SK-N-SH treated with all-trans-retinoic acid at 6 μM for 48 hours (cell line): ENCODE measurements around the gene SLK.
A peak's percentile ranks its signal among the peaks of the same experiment; 100 is the strongest.

Experiments
- ATAC-seq: fragments of 200-7000 bp; cut with Tn5 transposase; 3 replicates; pipeline ENCODE4 v1.9.1; 2020; ENCODE audit warnings: mild to moderate bottlenecking, moderate library complexity
- ARNTL ChIP-seq: fragments of 450-650 bp; formaldehyde crosslinking; IDR thresholded peaks from 2 replicates; pipeline ENCODE4 v1.5.0; 2020; ENCODE audit warnings: low read depth, mild to moderate bottlenecking, moderate library complexity, borderline replicate concordance
- BACH2 ChIP-seq: fragments of 250-450 bp; sonication (Bioruptor Pico); IDR thresholded peaks from 2 replicates; pipeline ENCODE4 v1.9.0; 2021; ENCODE audit warnings: mild to moderate bottlenecking, borderline replicate concordance
- CSDC2 ChIP-seq: fragments of 250-450 bp; sonication (Bioruptor Pico); IDR thresholded peaks from 2 replicates; pipeline ENCODE4 v1.5.0; 2020; ENCODE audit warnings: mild to moderate bottlenecking, moderate library complexity
- ESRRG ChIP-seq: fragments of 250-450 bp; sonication (Bioruptor Pico); IDR thresholded peaks from 2 replicates; pipeline ENCODE4 v1.6.1; 2021; ENCODE audit warnings: mild to moderate bottlenecking
- GLIS3 ChIP-seq: fragments of 250-450 bp; sonication (Bioruptor Pico); IDR thresholded peaks from 2 replicates; pipeline ENCODE4 v1.5.0; 2020; ENCODE audit warnings: mild to moderate bottlenecking, moderate library complexity
- ISL1 ChIP-seq: fragments of 250-450 bp; sonication (Bioruptor Pico); IDR thresholded peaks from 2 replicates; pipeline ENCODE4 v2.1.2; 2022; ENCODE audit warnings: mild to moderate bottlenecking, moderate library complexity
- OSR1 ChIP-seq: fragments of 250-450 bp; sonication (Bioruptor Pico); IDR thresholded peaks from 2 replicates; pipeline ENCODE4 v1.8.0; 2022; ENCODE audit warnings: moderate library complexity, mild to moderate bottlenecking, inconsistent platforms
- PPARA ChIP-seq: fragments of 250-450 bp; sonication (Bioruptor Pico); IDR thresholded peaks from 2 replicates; pipeline ENCODE4 v1.5.0; 2020; ENCODE audit warnings: mild to moderate bottlenecking, borderline replicate concordance
- RARB ChIP-seq: fragments of 250-450 bp; sonication (Bioruptor Pico); IDR thresholded peaks from 2 replicates; pipeline ENCODE4 v1.8.0; 2021; ENCODE audit warnings: mild to moderate bottlenecking, moderate library complexity
- SNAI2 ChIP-seq: fragments of 250-450 bp; sonication (Bioruptor Pico); IDR thresholded peaks from 2 replicates; pipeline ENCODE4 v1.5.0; 2020; ENCODE audit warnings: mild to moderate bottlenecking, moderate library complexity
- TCF4 ChIP-seq: fragments of 250-450 bp; sonication (Bioruptor Pico); IDR thresholded peaks from 2 replicates; pipeline ENCODE4 v1.8.0; 2021; ENCODE audit warnings: mild to moderate bottlenecking, moderate library complexity, borderline replicate concordance
- TOX ChIP-seq: fragments of 250-450 bp; sonication (Bioruptor Pico); IDR thresholded peaks from 2 replicates; pipeline ENCODE4 v1.8.0; 2021; ENCODE audit warnings: mild to moderate bottlenecking, moderate library complexity, borderline replicate concordance
- ZFP3 ChIP-seq: fragments of 250-450 bp; sonication (Bioruptor Pico); IDR thresholded peaks from 2 replicates; pipeline ENCODE4 v1.5.0; 2020; ENCODE audit warnings: mild to moderate bottlenecking, moderate library complexity
- ZFP30 ChIP-seq: fragments of 450-650 bp; formaldehyde crosslinking; IDR thresholded peaks from 2 replicates; pipeline ENCODE4 v1.5.0; 2022; ENCODE audit warnings: mild to moderate bottlenecking, moderate library complexity
- ZNF565 ChIP-seq: fragments of 450-650 bp; formaldehyde crosslinking; conservative IDR thresholded peaks from 2 replicates; pipeline ENCODE4 v1.5.0; 2020; ENCODE audit warnings: low read depth, mild to moderate bottlenecking, moderate library complexity
- ZNF70 ChIP-seq: fragments of 450-650 bp; formaldehyde crosslinking; IDR thresholded peaks from 2 replicates; pipeline ENCODE4 v1.5.0; 2020; ENCODE audit warnings: mild to moderate bottlenecking, moderate library complexity
- ZNF8 ChIP-seq: fragments of 450-650 bp; formaldehyde crosslinking; IDR thresholded peaks from 2 replicates; pipeline ENCODE4 v1.5.0; 2020; ENCODE audit warnings: mild to moderate bottlenecking, moderate library complexity
- TF ChIP-seq, protein P1 (sequence below): fragments of 250-450 bp; sonication (Bioruptor Pico); IDR thresholded peaks from 2 replicates; pipeline ENCODE4 v1.8.0; 2021; ENCODE audit warnings: low read depth, mild to moderate bottlenecking, moderate library complexity, borderline replicate concordance
- TF ChIP-seq, protein P2 (sequence below): fragments of 250-450 bp; sonication (Bioruptor Pico); IDR thresholded peaks from 2 replicates; pipeline ENCODE4 v1.5.1; 2021; ENCODE audit warnings: mild to moderate bottlenecking, moderate library complexity
- TF ChIP-seq, protein P3 (sequence below): fragments of 250-450 bp; sonication (Bioruptor Pico); IDR thresholded peaks from 2 replicates; pipeline ENCODE4 v1.8.0; 2020; ENCODE audit warnings: mild to moderate bottlenecking, moderate library complexity, borderline replicate concordance
- TF ChIP-seq, protein P4 (sequence below): fragments of 250-450 bp; sonication (Bioruptor Pico); IDR thresholded peaks from 2 replicates; pipeline ENCODE4 v1.5.1; 2020; ENCODE audit warnings: low read depth, mild to moderate bottlenecking, moderate library complexity

SLK gene

DNA sequence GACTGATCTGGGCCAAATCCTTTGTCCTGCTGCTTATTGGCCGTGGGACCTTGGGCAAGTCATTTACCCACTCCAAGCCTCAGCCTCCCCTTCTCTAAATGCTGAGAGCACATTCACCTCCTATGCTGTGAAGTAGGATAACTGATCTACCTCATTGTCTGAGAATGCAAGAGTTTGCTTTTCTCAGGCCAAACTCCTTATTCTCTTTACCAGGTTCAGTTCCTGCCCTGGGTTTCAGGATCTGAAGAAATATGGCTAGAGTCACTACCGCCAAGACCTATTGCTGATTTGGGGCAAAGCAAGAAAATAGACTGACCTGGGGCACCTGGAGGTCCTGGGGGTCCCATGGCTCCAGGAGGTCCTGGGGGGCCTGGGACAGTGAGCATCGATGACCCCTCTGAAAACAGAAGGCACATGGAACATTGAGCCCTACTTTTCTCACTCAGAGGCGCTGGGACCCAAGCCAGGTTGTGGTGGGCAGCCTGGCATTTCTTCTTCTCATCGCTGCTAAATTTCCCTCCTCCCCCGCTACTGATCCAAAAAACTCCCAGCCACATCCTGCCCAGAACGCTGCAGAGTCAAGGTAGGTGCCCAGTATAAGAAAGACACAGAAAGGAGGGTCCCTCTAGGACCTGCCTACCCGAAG, 76.4 kb downstream of the SLK start:
- no peak for ATAC-seq
- TF ChIP-seq ZFP30: no peak
- no peak for TF ChIP-seq BACH2 (CRISPR knock-in tag)
- TF ChIP-seq ZNF8 (CRISPR knock-in tag): no peak
- no peak for TF ChIP-seq GLIS3
- no peak for TF ChIP-seq OSR1 (CRISPR knock-in tag)
- TF ChIP-seq ISL1 (CRISPR knock-in tag): no peak
- TF ChIP-seq, protein P1, sequence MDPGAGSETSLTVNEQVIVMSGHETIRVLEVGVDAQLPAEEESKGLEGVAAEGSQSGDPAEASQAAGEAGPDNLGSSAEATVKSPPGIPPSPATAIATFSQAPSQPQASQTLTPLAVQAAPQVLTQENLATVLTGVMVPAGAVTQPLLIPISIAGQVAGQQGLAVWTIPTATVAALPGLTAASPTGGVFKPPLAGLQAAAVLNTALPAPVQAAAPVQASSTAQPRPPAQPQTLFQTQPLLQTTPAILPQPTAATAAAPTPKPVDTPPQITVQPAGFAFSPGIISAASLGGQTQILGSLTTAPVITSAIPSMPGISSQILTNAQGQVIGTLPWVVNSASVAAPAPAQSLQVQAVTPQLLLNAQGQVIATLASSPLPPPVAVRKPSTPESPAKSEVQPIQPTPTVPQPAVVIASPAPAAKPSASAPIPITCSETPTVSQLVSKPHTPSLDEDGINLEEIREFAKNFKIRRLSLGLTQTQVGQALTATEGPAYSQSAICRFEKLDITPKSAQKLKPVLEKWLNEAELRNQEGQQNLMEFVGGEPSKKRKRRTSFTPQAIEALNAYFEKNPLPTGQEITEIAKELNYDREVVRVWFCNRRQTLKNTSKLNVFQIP (CRISPR knock-in tag): no peak
- TF ChIP-seq SNAI2 (CRISPR knock-in tag): no peak

DNA sequence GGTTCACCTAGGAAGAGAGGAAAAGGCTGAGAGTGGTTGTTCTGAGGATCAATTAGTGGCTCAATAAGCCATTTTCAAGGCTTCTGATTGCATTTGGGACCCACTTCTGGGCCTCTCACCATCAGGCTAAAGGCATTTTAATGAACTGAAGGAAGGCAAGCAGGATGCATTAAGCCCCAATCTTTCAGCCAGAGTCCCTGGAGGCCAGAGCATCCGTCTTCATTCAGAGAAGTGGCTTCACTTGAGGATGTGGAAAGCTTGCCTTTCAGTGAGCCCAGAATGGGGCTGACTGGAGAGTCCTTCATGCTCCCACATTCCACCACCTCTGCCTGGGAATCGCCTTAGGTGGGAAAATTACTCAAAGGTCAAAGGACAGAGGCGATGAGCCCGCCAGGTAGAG, 76.9 kb downstream of the SLK start:
- TF ChIP-seq, protein P2, sequence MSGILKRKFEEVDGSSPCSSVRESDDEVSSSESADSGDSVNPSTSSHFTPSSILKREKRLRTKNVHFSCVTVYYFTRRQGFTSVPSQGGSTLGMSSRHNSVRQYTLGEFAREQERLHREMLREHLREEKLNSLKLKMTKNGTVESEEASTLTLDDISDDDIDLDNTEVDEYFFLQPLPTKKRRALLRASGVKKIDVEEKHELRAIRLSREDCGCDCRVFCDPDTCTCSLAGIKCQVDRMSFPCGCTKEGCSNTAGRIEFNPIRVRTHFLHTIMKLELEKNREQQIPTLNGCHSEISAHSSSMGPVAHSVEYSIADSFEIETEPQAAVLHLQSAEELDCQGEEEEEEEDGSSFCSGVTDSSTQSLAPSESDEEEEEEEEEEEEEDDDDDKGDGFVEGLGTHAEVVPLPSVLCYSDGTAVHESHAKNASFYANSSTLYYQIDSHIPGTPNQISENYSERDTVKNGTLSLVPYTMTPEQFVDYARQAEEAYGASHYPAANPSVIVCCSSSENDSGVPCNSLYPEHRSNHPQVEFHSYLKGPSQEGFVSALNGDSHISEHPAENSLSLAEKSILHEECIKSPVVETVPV: no peak
- TF ChIP-seq ZFP3 (CRISPR knock-in tag) (no peak), RARB (CRISPR knock-in tag) (no peak), ARNTL (CRISPR knock-in tag) (no peak), ZNF8 (CRISPR knock-in tag) (no peak), ZNF70 (CRISPR knock-in tag) (no peak)
- TF ChIP-seq, protein P1 (CRISPR knock-in tag): no peak

DNA sequence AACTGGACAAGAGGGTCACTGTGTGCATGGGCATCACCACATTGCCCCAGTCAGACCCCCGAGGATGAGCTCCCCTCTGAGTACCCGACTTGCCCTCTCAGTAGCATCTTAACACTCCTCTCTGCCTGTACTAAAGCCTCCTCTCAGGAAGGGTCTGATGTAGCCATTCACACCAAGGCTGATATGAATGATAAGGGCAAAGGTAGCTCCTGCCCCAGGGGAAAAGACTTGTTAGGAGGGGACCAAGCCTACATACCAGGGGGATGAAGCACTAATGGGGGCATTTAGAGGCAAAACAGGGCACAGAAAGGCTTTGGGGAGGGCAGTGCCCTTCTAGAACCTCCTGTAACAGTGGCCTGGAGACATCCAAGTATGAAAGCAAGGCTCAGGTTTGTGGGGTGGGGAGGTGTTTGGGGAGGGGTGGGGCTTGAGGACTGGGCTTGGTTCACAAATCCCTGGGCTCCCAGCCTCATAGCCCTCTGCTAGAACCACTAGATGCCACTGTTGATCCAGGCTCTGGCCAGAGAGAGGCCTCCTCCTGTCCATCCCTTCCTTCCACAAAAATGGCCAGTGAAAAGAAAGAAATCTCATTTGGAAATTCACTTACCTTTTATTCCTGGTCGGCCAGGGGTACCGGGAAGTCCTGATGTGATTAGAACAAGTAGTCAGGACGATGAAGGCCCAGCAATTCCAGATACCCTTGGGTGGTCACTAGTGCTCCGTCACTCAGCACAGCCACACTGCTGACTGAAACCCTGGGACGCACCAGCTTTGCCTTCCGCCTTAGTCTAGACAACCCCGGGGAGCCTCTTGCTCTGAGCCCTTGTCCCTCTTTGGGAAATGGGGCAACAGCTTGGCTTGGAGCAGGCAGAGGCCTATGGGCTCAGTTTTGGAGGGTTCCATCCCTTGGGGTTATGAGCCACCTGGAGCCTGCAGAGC, 78.5 kb downstream of the SLK start:
- TF ChIP-seq BACH2 (CRISPR knock-in tag): no peak
- ATAC-seq: peak; percentile 96

More for the DNA sequence above, 76.9 kb downstream of the SLK start:
- no peak for ATAC-seq

DNA sequence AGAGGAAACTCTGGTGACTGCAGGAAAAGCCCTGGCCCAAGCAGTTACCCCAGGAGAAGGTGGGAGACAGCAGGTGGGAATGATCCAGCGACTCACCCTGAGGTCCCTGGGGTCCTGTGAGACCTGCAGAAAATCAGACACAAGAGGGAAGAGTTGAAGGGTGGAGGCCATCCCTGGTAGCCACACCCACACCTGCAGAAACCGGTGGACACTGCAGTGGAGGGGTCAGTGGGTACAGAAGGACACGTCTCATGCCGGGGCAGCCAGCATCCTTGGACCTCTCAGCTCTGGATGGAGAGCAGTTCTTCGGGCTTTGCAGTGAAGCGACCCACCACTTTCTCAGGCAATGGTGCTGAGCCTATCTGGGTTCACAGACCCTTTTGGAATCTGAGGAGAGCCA, 79.7 kb downstream of the SLK start:
- TF ChIP-seq TCF4 (CRISPR knock-in tag) (no peak), GLIS3 (no peak), PPARA (CRISPR knock-in tag) (no peak), OSR1 (CRISPR knock-in tag) (no peak), TOX (CRISPR knock-in tag) (no peak), CSDC2 (CRISPR knock-in tag) (no peak), ZNF565 (CRISPR knock-in tag) (no peak), RARB (CRISPR knock-in tag) (no peak), ESRRG (CRISPR knock-in tag) (no peak), ZNF8 (CRISPR knock-in tag) (no peak), ZNF70 (CRISPR knock-in tag) (no peak)
- TF ChIP-seq, protein P3, sequence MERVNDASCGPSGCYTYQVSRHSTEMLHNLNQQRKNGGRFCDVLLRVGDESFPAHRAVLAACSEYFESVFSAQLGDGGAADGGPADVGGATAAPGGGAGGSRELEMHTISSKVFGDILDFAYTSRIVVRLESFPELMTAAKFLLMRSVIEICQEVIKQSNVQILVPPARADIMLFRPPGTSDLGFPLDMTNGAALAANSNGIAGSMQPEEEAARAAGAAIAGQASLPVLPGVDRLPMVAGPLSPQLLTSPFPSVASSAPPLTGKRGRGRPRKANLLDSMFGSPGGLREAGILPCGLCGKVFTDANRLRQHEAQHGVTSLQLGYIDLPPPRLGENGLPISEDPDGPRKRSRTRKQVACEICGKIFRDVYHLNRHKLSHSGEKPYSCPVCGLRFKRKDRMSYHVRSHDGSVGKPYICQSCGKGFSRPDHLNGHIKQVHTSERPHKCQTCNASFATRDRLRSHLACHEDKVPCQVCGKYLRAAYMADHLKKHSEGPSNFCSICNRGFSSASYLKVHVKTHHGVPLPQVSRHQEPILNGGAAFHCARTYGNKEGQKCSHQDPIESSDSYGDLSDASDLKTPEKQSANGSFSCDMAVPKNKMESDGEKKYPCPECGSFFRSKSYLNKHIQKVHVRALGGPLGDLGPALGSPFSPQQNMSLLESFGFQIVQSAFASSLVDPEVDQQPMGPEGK (CRISPR knock-in tag): no peak
- TF ChIP-seq, protein P4, sequence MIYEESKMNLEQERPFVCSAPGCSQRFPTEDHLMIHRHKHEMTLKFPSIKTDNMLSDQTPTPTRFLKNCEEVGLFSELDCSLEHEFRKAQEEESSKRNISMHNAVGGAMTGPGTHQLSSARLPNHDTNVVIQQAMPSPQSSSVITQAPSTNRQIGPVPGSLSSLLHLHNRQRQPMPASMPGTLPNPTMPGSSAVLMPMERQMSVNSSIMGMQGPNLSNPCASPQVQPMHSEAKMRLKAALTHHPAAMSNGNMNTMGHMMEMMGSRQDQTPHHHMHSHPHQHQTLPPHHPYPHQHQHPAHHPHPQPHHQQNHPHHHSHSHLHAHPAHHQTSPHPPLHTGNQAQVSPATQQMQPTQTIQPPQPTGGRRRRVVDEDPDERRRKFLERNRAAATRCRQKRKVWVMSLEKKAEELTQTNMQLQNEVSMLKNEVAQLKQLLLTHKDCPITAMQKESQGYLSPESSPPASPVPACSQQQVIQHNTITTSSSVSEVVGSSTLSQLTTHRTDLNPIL (CRISPR knock-in tag): no peak
- TF ChIP-seq, protein P1 (CRISPR knock-in tag): no peak
- no peak for ATAC-seq
